NOMO-1 treated with DMSO at 0.1 percent for 48 hours (cell line): Measurements from ENCODE around the gene GALNT16.
A peak's percentile ranks its signal among the peaks of the same experiment; 100 is the strongest.
"Not testable (repeated sequence)": the region's sequence is repeated elsewhere in the genome, so short reads cannot be mapped to it uniquely, and the experiment has no call there.

Source experiments
- DNase-seq: peaks from one replicate; lab custom pipeline; 2025; ENCODE audit not compliant: unreplicated experiment; lab: John Stamatoyannopoulos, UW

Gene GALNT16

DNA sequence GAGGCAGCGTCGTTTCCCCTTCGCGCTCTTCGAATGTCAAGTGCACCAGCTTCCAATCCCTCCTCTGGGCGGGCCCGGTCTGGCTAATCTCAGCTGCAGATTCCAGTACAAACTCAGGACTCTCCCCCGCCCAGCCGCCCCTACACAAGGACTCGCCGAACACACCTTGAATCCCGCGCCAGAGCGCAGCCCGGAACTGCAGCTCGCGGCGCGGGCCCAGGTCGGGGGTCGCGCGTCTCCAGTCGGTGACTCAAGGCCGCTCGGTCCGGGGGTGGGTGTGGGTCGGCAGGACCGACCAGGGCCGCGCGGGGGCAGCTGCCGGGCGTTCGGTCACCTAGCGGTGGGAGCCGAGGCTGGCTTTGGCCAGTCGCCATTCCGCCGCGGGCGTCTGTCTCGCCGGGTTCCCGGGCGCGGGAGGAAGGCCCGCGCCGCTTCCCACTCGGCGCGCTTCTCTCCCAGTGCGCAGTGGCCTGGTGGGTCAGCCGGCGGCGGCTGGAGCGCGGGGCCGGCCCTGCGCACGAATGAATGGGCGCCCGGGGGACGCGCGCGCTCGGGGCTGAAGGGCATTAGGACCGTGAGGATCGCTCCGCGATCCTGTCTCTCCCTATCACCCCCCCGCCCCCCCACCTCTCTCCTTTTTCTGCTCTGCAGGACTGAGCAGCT, at the start of gene GALNT16:
GALNT16 (plus strand) TSS at position 632 of the 663 bp plus-strand sequence. CDS start 133 bp downstream, outside the sequence.
- DNase-seq: no peak

- no peak for DNase-seq
Measured at GRCh38 chr14:69214393-69214792, 45.6 kb upstream of the GALNT16 start.

GRCh38 chr14:69217663-69218062, 42.3 kb upstream of the GALNT16 start:
- DNase-seq: not testable (repeated sequence)

DNA sequence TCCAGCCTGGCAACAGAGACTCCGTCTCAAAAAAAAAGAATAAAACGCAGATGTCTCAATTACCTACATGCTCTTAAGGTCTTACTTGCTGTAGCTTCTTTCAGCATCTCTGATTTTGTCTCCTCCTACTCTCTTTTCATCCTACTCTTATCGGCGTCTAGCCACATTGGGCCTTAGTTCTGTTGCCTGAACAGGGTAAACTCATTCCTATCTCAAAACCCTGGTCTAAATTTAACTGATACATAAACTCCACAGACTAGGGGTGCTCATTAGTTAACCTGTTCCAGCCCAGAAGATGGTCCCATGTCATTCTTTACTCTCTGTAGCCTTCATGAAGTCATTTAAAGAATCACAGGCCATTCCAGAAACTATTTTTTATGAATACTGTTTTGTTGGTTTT, 35.0 kb upstream of the GALNT16 start:
- DNase-seq: no peak

- DNase-seq: no peak
Measured at GRCh38 chr14:69226178-69226577, 33.8 kb upstream of the GALNT16 start.

DNA sequence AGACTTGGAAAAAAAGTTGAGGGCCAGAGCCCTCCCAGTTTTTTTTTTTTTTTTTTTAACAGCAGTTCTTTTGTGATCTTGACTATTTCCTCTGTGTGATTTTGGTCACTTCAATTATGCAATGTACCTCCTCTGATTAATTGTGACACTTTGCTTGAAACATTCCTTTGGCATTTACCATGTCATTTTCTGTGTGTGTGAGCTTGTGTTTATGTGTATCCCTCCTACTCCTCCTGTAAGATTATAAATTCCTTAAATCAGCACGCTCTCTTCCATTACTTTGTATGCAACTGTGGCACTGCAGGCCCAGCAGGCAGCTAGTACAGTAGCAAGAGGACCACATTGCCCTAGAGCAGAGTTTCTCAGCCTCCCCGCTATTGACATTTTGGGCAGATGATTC, 33.2 kb upstream of the GALNT16 start:
- no peak for DNase-seq

DNA sequence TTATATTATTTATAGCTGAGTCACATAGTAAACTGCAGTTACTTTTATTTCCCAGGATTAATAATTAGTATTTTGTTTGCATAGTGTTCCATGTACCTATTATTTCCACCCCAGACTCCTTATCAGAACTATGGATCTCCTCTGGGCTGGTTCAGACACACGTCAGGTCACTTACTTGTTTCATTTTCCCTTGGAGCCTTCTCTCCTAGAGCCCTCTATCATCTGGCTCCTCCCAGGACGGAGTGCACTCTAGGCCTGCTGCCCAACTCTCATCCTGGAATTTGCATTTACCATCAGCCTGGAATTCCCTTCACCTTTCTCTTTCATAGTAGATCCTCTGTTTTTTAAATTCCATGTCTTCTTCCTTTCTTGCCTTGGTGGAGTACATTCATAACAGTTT, 28.5 kb upstream of the GALNT16 start:
- DNase-seq: no peak

DNA sequence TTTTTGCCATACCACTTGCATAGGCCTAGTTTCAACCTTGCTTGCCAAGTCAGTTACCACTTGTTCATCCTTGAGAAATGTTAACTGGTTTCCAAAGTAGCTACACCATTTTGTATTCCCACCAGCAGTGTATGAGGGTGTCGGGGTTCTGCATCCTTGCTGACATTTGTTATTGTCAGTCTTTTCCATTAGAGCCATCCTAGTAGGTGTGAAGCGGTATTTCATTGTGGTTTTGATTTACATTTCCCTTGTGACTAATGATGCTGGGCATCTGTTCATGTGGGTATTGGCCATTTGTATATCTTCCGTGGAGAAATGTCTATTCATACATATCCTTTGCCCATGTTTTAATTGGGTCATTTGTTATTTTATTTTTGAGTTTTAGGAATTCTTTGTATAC, 27.6 kb upstream of the GALNT16 start:
- DNase-seq: no peak

DNA sequence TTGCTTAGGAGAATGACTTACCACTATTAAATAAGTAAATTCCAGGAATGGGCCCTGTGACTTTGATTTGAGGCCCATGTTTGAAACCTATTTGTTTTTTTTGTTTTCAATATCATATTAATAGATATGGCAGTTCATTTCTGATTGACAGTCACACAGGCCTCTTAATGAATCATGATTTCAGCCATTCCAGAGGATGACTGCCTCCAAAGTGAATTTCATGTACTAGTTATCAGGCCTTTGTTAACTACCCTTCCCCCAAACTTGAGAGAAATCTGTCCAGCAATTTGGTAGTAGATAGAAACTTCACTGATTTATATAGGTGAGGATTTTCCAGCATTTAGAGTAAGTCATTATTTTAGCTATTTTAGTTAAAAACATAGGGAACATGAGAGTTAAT, 25.9 kb upstream of the GALNT16 start:
- no peak for DNase-seq

GRCh38 chr14:69235708-69236107, 24.2 kb upstream of the GALNT16 start:
- DNase-seq: no peak

DNA sequence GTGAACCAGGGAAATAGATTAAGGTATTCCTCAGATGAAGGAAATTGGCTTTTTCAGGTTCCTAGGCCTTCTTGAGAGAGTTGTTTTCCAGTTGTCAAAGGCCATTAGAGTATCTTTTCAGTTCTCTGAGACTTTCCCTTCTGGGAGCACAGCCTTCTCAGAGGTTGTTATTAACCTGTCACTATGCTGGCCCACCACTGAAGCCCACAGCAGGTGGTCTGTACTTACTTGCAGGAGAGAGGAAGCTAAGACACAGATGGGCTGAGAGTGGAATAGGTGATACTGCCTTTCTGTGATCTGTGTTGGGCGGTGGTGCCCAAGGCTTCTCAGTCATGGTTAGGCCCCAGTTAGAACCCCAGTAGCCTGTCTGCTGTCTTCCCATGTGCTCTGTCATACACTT, 22.8 kb upstream of the GALNT16 start:
- DNase-seq: no peak

DNA sequence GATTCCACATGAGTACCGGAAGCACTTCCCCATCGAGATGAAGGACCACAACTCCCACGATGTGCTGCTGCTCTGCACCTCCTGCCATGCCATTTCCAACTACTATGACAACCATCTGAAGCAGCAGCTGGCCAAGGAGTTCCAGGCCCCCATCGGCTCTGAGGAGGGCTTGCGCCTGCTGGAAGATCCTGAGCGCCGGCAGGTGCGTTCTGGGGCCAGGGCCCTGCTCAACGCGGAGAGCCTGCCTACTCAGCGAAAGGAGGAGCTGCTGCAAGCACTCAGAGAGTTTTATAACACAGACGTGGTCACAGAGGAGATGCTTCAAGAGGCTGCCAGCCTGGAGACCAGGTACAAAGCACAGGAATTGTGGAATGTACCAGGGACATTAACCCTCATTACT, 22.4 kb upstream of the GALNT16 start:
- DNase-seq: no peak

- DNase-seq: no peak
Measured at GRCh38 chr14:69238883-69239282, 21.1 kb upstream of the GALNT16 start.

GRCh38 chr14:69240527-69241173, 19.3 kb upstream of the GALNT16 start:
- no peak for DNase-seq

DNA sequence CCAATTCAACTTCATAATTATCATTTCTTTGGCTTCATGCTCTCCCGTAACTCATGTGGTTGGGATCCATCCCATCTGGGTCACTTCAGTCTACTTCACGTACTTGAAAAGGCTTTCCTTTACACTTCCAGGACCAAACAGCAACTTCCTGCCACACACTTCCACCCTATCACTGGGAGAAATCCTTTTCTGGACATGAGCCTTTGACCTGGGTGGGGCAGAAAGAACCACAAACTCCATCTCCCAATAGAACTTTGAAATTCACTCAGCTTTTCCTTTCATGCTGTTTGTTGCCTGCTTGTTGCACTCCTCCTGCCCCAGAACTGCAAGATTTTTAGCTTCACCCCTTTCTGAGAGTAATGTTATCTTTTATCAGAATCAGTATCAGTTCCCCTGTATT, 18.4 kb upstream of the GALNT16 start:
- no peak for DNase-seq

- peak; percentile 57 for DNase-seq
Measured at GRCh38 chr14:69242311-69243224, 17.4 kb upstream of the GALNT16 start.

GRCh38 chr14:69244946-69245345, 15.0 kb upstream of the GALNT16 start:
- no peak for DNase-seq

- no peak for DNase-seq
Measured at GRCh38 chr14:69246331-69246730, 13.6 kb upstream of the GALNT16 start.

GRCh38 chr14:69247676-69248440, 12.1 kb upstream of the GALNT16 start:
- DNase-seq: no peak

DNA sequence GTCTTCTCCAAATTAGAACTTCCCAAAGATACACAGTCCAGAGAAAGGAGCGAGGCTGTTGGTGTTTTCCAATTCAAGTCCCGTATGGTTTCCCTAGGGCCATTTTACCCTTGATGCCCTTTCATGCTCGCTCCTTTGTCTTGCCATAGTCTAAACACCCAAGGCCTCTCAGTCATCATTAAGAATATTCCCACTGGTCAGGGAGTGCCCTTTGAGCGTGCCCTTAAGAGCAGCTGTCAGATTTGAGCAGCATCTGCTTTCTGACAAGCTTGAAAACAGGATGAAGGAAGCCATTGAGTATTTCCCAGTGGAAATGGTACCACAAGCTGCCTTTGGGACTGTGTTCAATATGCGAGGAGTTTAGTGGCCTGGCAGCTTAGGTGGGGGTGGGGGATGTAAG, 10.4 kb upstream of the GALNT16 start:
- DNase-seq: no peak

- DNase-seq: no peak
Measured at GRCh38 chr14:69252851-69253250, 7.1 kb upstream of the GALNT16 start.
